Vagina (tissue), 2 donors: ENCODE data around the gene PAWR.

Experiments used
- POLR2AphosphoS5 ChIP-seq, 2 donors: sonication (generic); formaldehyde crosslinking; IDR thresholded peaks; one replicate each; pipeline ENCODE4 v1.9.0; 2017; ENCODE audit warnings: antibody characterized with exemption in 2 of 2, mild to moderate bottlenecking in 2 of 2, low read depth in 1 of 2; ENCODE audit not compliant: insufficient read depth in 1 of 2
- TF ChIP-seq, protein P1 (sequence below), 3 experiments: fragments of 450-650 bp in 2 of 3; fragments of 200-600 bp in 1 of 3; sonication (generic) in 1 of 3; IDR thresholded peaks; one replicate each; pipeline ENCODE4 v1.5.1; 2017 to 2019; ENCODE audit warnings: antibody characterized with exemption in 3 of 3, mild to moderate bottlenecking in 2 of 3, moderate library complexity in 2 of 3

DNA sequence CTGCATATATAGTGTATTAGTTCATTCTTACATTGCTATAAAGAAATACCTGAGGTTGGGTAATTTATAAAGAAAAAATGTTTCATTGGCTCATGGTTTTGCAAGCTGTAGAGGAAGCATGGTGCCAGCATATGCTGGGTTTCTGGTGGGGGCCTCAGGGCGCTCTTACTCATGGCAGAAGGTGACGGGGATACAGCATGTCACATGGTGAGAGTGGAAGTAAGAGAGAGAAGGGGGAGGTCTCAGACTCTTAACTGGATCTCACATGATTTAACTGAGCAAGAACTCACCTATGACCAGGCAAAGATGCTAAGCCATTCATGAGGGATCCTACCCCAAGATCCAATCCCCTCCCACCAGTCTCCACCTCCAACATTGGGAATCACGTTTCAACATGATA, 15.9 kb upstream of the PAWR start:
- TF ChIP-seq, protein P1, sequence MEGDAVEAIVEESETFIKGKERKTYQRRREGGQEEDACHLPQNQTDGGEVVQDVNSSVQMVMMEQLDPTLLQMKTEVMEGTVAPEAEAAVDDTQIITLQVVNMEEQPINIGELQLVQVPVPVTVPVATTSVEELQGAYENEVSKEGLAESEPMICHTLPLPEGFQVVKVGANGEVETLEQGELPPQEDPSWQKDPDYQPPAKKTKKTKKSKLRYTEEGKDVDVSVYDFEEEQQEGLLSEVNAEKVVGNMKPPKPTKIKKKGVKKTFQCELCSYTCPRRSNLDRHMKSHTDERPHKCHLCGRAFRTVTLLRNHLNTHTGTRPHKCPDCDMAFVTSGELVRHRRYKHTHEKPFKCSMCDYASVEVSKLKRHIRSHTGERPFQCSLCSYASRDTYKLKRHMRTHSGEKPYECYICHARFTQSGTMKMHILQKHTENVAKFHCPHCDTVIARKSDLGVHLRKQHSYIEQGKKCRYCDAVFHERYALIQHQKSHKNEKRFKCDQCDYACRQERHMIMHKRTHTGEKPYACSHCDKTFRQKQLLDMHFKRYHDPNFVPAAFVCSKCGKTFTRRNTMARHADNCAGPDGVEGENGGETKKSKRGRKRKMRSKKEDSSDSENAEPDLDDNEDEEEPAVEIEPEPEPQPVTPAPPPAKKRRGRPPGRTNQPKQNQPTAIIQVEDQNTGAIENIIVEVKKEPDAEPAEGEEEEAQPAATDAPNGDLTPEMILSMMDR (IDR thresholded peaks at IDR 0.05): no peak
- TF ChIP-seq POLR2AphosphoS5 (IDR thresholded peaks at IDR 0.05; ENCODE audit: insufficient read depth in 1 of 2, low read depth in 1 of 2): no peak
